Breast epithelium (tissue), 4 donors: Measurements from ENCODE around the gene MAT2A. TPM values are rescaled to one million over a fixed set of nuclear protein-coding genes. Genes with fewer than 3 reads are reported as not detected.

Experiments used
- DNase-seq, 2 donors: peaks; one replicate each; pipeline ENCODE4 v3.0.0-alpha.2; 2019; ENCODE audit warnings: low spot score in 2 of 2
- H3K27ac ChIP-seq, 2 donors: fragments of 200-600 bp; sonication (generic) in 1 of 2; one replicate each; pipeline ENCODE4 v1.5.1; 2016 to 2019; ENCODE audit warnings: mild to moderate bottlenecking in 1 of 2
- H3K27me3 ChIP-seq, 2 donors: fragments of 200-600 bp; sonication (generic) in 1 of 2; one replicate each; pipeline versions ENCODE4 v1.5.1 to v1.6.0; 2017 to 2019; ENCODE audit warnings: control low read depth in 1 of 2, mild to moderate bottlenecking in 1 of 2
- H3K36me3 ChIP-seq: fragments of 200-600 bp; one replicate; pipeline ENCODE4 v1.5.1; 2019
- H3K4me1 ChIP-seq, 2 donors: fragments of 200-600 bp; sonication (generic); one replicate each; pipeline ENCODE4 v1.5.1; 2016 to 2019; ENCODE audit warnings: control low read depth in 1 of 2
- H3K4me3 ChIP-seq, 3 donors: fragments of 200-600 bp; sonication (generic); 1 replicate in 2 of 3; 2 replicates in 1 of 3; pipeline ENCODE4 v1.5.1; 2016 to 2019; ENCODE audit warnings: mild to moderate bottlenecking in 3 of 3, moderate library complexity in 2 of 3
- H3K9me3 ChIP-seq, 2 donors: fragments of 200-600 bp; sonication (generic) in 1 of 2; one replicate each; pipeline ENCODE4 v1.5.1; 2016 to 2019; ENCODE audit warnings: control low read depth in 1 of 2
- POLR2A ChIP-seq: fragments of 450-650 bp; IDR thresholded peaks from one replicate; pipeline ENCODE4 v1.6.1; 2016; ENCODE audit warnings: antibody characterized with exemption, mild to moderate bottlenecking, moderate library complexity
- POLR2AphosphoS5 ChIP-seq, 3 donors: sonication (generic); formaldehyde crosslinking; IDR thresholded peaks; one replicate each; pipeline ENCODE4 v1.6.1; 2017; ENCODE audit warnings: antibody characterized with exemption in 3 of 3
- intact Hi-C: fragments of 100-400 bp; cut with DNase I; formaldehyde crosslinking; loops from one replicate; pipeline ENCODE4 v1.15.1; 2023; ENCODE audit warnings: low total_unique reads
- total RNA-seq, 3 donors: library from RNA; depleted of rRNA; stranded (reverse); fragments of >200 nt; gene quantifications; one replicate each; pipeline ENCODE4 v1.1.0, GENCODE V29; 2016
- TF ChIP-seq, protein P1 (sequence below), 3 donors: fragments of 450-650 bp; IDR thresholded peaks; one replicate each; pipeline ENCODE4 v1.5.1; 2016 to 2017; ENCODE audit warnings: antibody characterized with exemption in 3 of 3, mild to moderate bottlenecking in 3 of 3, moderate library complexity in 3 of 3

Gene MAT2A
- total RNA-seq, 3 donors from 2014 or later, result 180 to 263 (median 236) TPM

DNA sequence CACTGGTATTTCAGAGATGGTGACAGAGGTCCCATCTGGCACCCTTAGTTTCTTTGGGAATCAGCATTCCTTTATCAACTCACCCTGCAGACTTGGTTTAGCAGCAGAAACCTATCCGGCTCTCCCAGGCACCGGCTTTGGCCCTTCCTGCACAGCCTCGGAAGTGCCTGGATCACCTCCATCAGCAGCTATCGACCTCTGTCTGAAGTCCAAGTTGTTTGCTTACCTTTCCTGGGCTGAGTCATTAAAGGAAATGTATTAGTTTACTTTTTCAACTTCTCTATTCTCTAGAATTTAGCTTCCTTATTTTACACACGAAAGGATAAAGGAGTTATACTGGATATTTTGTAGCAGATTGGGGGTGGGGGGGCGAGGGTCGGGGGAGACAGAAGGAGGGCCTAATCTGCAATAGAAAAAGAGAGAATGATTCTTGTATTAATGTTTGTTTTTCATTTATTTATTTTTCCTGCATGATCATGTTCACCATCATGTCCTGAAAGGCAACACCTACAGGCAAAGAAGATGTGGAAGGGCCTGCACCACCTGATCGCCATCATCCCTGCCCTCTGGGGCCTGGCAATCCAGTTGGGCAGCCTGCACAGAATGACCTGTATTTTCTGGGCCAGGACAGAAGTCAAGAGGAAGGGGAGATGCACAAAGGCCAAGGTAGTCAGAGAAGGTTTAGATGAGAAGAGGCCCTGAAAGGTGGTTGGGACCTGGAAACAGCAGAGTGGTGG, 22.1 kb upstream of the MAT2A start:
- peak overlapping the region in 1 of 2 donors; percentile 46 for H3K27ac ChIP-seq
- H3K4me3 ChIP-seq, result no peak overlapping the region
- TF ChIP-seq, protein P1, sequence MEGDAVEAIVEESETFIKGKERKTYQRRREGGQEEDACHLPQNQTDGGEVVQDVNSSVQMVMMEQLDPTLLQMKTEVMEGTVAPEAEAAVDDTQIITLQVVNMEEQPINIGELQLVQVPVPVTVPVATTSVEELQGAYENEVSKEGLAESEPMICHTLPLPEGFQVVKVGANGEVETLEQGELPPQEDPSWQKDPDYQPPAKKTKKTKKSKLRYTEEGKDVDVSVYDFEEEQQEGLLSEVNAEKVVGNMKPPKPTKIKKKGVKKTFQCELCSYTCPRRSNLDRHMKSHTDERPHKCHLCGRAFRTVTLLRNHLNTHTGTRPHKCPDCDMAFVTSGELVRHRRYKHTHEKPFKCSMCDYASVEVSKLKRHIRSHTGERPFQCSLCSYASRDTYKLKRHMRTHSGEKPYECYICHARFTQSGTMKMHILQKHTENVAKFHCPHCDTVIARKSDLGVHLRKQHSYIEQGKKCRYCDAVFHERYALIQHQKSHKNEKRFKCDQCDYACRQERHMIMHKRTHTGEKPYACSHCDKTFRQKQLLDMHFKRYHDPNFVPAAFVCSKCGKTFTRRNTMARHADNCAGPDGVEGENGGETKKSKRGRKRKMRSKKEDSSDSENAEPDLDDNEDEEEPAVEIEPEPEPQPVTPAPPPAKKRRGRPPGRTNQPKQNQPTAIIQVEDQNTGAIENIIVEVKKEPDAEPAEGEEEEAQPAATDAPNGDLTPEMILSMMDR (IDR thresholded peaks at IDR 0.05), result no peak
- no peak for TF ChIP-seq POLR2A
- TF ChIP-seq POLR2AphosphoS5 (IDR thresholded peaks at IDR 0.05), result no peak
- no peaks in the 10 kb centered on the region for H3K27me3 ChIP-seq
- H3K9me3 ChIP-seq, result no peaks in the 10 kb centered on the region
- no peak for DNase-seq
- H3K4me1 ChIP-seq, result no peaks in the 10 kb centered on the region
- no peaks in the 10 kb centered on the region for H3K36me3 ChIP-seq
- intact Hi-C loops, result no loop called here

DNA sequence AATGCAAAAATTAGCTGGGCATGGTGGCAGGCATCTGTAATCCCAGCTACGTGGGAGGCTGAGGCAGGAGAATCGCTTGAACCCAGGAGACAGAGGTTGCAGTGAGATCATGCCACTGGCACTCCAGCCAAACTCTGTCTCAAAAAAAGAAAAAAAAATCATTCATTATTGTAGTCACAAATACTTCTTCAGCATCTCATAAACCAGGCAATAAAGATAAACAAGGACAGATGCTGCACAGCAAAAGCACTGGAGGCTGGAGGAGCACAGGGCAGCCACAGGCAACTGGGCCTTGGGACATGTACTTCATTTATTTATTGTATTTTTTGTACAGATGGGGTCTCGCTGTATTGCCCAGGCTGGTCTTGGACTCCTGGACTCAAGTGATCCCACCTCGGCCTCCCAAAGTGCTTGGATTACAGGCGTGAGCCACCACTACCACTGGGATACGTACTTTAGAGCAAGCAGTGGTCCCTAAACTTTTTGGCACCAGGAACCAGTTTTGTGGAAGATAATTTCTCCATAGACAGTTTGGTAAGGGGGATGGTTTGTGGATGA, 16.8 kb upstream of the MAT2A start:
- TF ChIP-seq POLR2A (no peak), POLR2AphosphoS5 (IDR thresholded peaks at IDR 0.05) (no peak)
- TF ChIP-seq, protein P1 (IDR thresholded peaks at IDR 0.05), result no peak
- Histone ChIP-seq H3K4me1 (peaks cover 0 to 7% of the 10 kb centered on the region in 2 donors), H3K27ac (no peak overlapping the region), H3K4me3 (no peak overlapping the region), H3K27me3 (no peaks in the 10 kb centered on the region), H3K9me3 (no peaks in the 10 kb centered on the region), H3K36me3 (no peaks in the 10 kb centered on the region)
- no peak for DNase-seq
- intact Hi-C loops, result no loop called here

DNA sequence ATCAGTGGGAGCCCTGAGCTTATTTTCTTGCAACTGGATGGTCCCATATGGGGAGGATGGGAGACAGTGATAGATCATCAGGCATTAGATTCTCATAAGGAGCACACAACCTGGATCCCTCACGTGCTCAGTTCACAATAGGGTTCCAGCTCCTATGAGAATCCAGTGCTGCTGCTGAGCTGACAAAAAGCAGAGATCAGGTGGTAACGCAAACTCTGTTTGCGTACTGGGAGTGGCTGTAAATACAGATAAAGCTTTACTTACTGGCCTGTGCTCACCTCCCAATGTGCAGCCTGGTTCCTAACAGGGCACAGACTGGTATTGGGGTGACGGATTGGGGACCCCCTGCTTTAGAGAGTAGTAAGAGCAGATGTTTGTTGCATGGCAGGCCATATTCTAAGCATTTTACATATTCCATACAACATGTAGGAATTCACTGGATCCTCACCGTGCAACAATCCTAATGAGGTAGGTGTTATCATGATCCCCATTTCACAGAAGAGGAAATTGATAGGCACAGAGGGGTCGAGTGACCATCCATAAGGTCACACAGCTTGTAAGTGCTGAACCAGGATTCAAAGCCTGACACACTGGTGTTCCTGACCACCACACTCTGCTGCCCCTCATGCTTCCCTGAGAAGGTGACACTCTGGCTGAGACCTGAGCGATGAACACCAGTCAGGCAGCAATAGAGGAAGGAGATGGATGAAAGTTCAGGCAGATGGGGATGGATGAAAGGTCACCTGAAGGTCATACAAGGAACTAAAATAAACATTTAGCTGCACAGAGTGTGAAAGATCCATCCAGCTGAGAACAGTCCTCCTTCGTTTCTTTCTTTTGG, 15.7 kb upstream of the MAT2A start:
- intact Hi-C loops, result no loop called here
- no peak overlapping the region for H3K27ac ChIP-seq
- peaks cover 0 to 7% of the 10 kb centered on the region in 2 donors for H3K4me1 ChIP-seq
- H3K9me3 ChIP-seq, result no peaks in the 10 kb centered on the region
- no peak overlapping the region for H3K4me3 ChIP-seq
- no peaks in the 10 kb centered on the region for H3K27me3 ChIP-seq
- H3K36me3 ChIP-seq, result no peaks in the 10 kb centered on the region
- TF ChIP-seq POLR2A (no peak), POLR2AphosphoS5 (IDR thresholded peaks at IDR 0.05) (no peak)
- TF ChIP-seq, protein P1 (IDR thresholded peaks at IDR 0.05), result no peak
- DNase-seq, result no peak

DNA sequence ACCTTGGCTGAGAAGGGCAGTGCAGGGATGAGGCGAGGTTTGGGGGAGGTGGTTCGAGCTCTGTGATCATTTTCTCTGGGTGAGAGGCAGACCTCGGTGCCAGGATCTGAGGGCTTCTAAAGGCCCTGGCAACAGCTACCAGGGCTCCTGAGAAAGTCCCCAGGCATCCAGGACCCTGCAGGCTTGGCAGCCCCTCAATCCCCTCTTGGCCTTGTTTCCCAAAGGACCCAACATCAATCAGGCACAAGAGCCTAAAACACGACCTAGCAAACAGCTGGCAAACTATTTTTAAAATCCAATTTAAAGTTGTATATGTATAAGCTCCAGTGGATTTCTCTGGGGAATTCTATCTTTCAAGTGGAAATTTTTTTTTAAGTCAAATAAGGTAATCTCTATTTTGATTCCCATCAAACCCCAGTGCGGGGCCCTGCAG, 15.0 kb upstream of the MAT2A start:
- Histone ChIP-seq H3K4me1 (peaks cover 0 to 7% of the 10 kb centered on the region in 2 donors), H3K4me3 (no peak overlapping the region), H3K27me3 (no peaks in the 10 kb centered on the region), H3K27ac (peak overlapping the region; percentile 16 to 25), H3K36me3 (no peaks in the 10 kb centered on the region), H3K9me3 (no peaks in the 10 kb centered on the region)
- no peak for DNase-seq
- intact Hi-C loops, result no loop called here
- TF ChIP-seq POLR2A (no peak), POLR2AphosphoS5 (IDR thresholded peaks at IDR 0.05) (no peak)
- TF ChIP-seq, protein P1 (IDR thresholded peaks at IDR 0.05), result no peak
